MCF 10A (cell line): ENCODE data around the gene ECHDC3. TPM values are rescaled to one million over a fixed set of nuclear protein-coding genes. Genes with fewer than 3 reads are reported as not detected.
A peak's percentile ranks its signal among the peaks of the same experiment; 100 is the strongest.

Experiments
- BruUV-seq: library from RNA; stranded (reverse); fragments of 400-500 nt; replicated peaks from 2 replicates; lab custom pipeline; 2021; lab: Mats Ljungman, UMichigan
- CTCF ChIA-PET: fragments of 300-600 bp; sonication (Branson Sonifier 250); formaldehyde crosslinking; extraction: SDS; loops from one replicate; lab custom pipeline; 2021; ENCODE audit warnings: antibody characterized with exemption, inconsistent platforms; lab: Yijun Ruan, JAX
- POLR2A ChIA-PET: fragments of 300-600, 350-650 bp; sonication (Branson Sonifier 250); formaldehyde crosslinking; extraction: SDS; loops from one replicate; lab custom pipeline; 2020; ENCODE audit warnings: antibody characterized with exemption, inconsistent platforms; lab: Yijun Ruan, JAX
- DNase-seq: peaks from one replicate; pipeline ENCODE4 v3.0.0-alpha.2; 2018; ENCODE audit not compliant: unreplicated experiment
- H3K27ac Mint-ChIP-seq: one replicate; pipeline ENCODE4 v1.8.0; 2022; ENCODE audit warnings: mild to moderate bottlenecking, low read depth, mixed read lengths; ENCODE audit not compliant: unreplicated experiment
- H3K27me3 Mint-ChIP-seq: one replicate; pipeline ENCODE4 v1.8.0; 2022; ENCODE audit warnings: mixed read lengths; ENCODE audit not compliant: insufficient read depth, unreplicated experiment
- H3K36me3 Mint-ChIP-seq: one replicate; pipeline ENCODE4 v1.8.0; 2022; ENCODE audit warnings: mild to moderate bottlenecking, moderate library complexity, mixed read lengths; ENCODE audit not compliant: insufficient read depth, unreplicated experiment
- H3K4me1 Mint-ChIP-seq: one replicate; pipeline ENCODE4 v1.8.0; 2022; ENCODE audit warnings: mixed read lengths; ENCODE audit not compliant: insufficient read depth, unreplicated experiment
- H3K4me3 Mint-ChIP-seq: one replicate; pipeline ENCODE4 v1.8.0; 2022; ENCODE audit warnings: mild to moderate bottlenecking, moderate library complexity, mixed read lengths; ENCODE audit not compliant: unreplicated experiment
- H3K9me3 Mint-ChIP-seq: one replicate; pipeline ENCODE4 v1.8.0; 2022; ENCODE audit warnings: mixed read lengths; ENCODE audit not compliant: unreplicated experiment
- CTCF ChIP-seq: fragments of 200-600 bp; IDR thresholded peaks from one replicate; pipeline ENCODE4 v1.8.0; 2022; ENCODE audit warnings: antibody characterized with exemption, mild to moderate bottlenecking; ENCODE audit not compliant: unreplicated experiment
- intact Hi-C: fragments of 100-400 bp; cut with micrococcal nuclease; formaldehyde crosslinking; loops from 2 replicates; pipeline ENCODE4 v1.14.1; 2022
- total RNA-seq: library from RNA; stranded (reverse); gene quantifications from 2 replicates; pipeline ENCODE4 v1.2.3, GENCODE V29; 2022

ECHDC3 gene
- total RNA-seq, 1 experiment from 2014 or later, result 25.5 TPM

GRCh38 chr10:11782793-11783557 is 40.8 kb downstream of the ECHDC3 start:
- ChIA-PET POLR2A (interaction anchor here (0.6 to 2.1 kb wide), 8 partner anchors 10 to 203 kb away, joined by 3 to 8 read pairs (median 4); partner anchors contain the start of gene PROSER2), CTCF (interaction anchor here (0.6 to 5.4 kb wide), 49 partner anchors 7 to 438 kb away, joined by 3 to 53 read pairs (median 4); no protein-coding TSS in a partner anchor)
- no peak overlapping the region for H3K4me3 Mint-ChIP-seq
- no peaks in the 10 kb centered on the region for H3K27me3 Mint-ChIP-seq
- no peak overlapping the region for H3K27ac Mint-ChIP-seq
- peak; percentile 73 for DNase-seq
- BruUV-seq, result no TSS peak
- peak; percentile 53 for TF ChIP-seq CTCF
- intact Hi-C loops, result loop anchor here (1.0 to 10.0 kb wide), 2 partner anchors 203 to 412 kb away; partner anchors contain the start of genes CDC123 and NUDT5
- no peaks in the 10 kb centered on the region for H3K9me3 Mint-ChIP-seq
- H3K36me3 Mint-ChIP-seq, result no peaks in the 10 kb centered on the region
- H3K4me1 Mint-ChIP-seq, result no peaks in the 10 kb centered on the region

GRCh38 chr10:11783558-11783865 is 41.3 kb downstream of the ECHDC3 start:
- ChIA-PET POLR2A (interaction anchor here (0.6 to 2.1 kb wide), 5 partner anchors 9 to 203 kb away, joined by 3 to 8 read pairs (median 4); no protein-coding TSS in a partner anchor), CTCF (interaction anchor here (0.6 to 5.4 kb wide), 37 partner anchors 10 to 437 kb away, joined by 3 to 53 read pairs (median 4); no protein-coding TSS in a partner anchor)
- H3K36me3 Mint-ChIP-seq, result no peaks in the 10 kb centered on the region
- no peak overlapping the region for H3K4me3 Mint-ChIP-seq
- H3K4me1 Mint-ChIP-seq, result no peaks in the 10 kb centered on the region
- H3K27ac Mint-ChIP-seq, result no peak overlapping the region
- no peak for TF ChIP-seq CTCF
- peak; percentile 23 for DNase-seq
- intact Hi-C loops, result loop anchor here (1.0 to 10.0 kb wide), 2 partner anchors 203 to 411 kb away; partner anchors contain the start of genes CDC123 and NUDT5
- no TSS peak for BruUV-seq
- no peaks in the 10 kb centered on the region for H3K9me3 Mint-ChIP-seq
- H3K27me3 Mint-ChIP-seq, result no peaks in the 10 kb centered on the region

GRCh38 chr10:11787374-11787773 is 45.2 kb downstream of the ECHDC3 start:
- Mint-ChIP-seq H3K27me3 (no peaks in the 10 kb centered on the region), H3K9me3 (no peaks in the 10 kb centered on the region)

More at GRCh38 chr10:11787374-11787773, 45.2 kb downstream of the ECHDC3 start:
- no TSS peak for BruUV-seq
- Mint-ChIP-seq H3K27ac (no peak overlapping the region), H3K4me3 (no peak overlapping the region), H3K36me3 (no peaks in the 10 kb centered on the region), H3K4me1 (peaks cover 6% of the 10 kb centered on the region)
- TF ChIP-seq CTCF, result no peak
- no peak for DNase-seq
- ChIA-PET POLR2A (no interaction called here), CTCF (interaction anchor here (0.7 to 2.0 kb wide), 2 partner anchors 35 to 199 kb away, joined by 3 to 12 read pairs; no protein-coding TSS in a partner anchor)
- intact Hi-C loops, result loop anchor here (5.0 to 10.0 kb wide), 2 partner anchors 35 to 407 kb away; partner anchors contain the start of genes CDC123, NUDT5 and PROSER2
